Sigmoid colon (tissue), 7 donors: ENCODE measurements around the gene FAM81A. TPM values are rescaled to one million over a fixed set of nuclear protein-coding genes. Genes with fewer than 3 reads are reported as not detected.
"Not testable (repeated sequence)": the region's sequence is repeated elsewhere in the genome, so short reads cannot be mapped to it uniquely, and the experiment has no call there.

Experiments
- DNase-seq: peaks from one replicate; pipeline ENCODE4 v3.0.0-alpha.2; 2019
- H3K27ac ChIP-seq, 4 donors: fragments of 200-600 bp; sonication (generic); one replicate each; pipeline ENCODE4 v1.5.1; 2016 to 2019; ENCODE audit warnings: mild to moderate bottlenecking in 1 of 4
- H3K27me3 ChIP-seq, 3 donors: fragments of 200-600 bp; sonication (generic); one replicate each; pipeline ENCODE4 v1.5.1; 2019; ENCODE audit warnings: mild to moderate bottlenecking in 1 of 3
- H3K36me3 ChIP-seq, 4 donors: fragments of 200-600 bp; sonication (generic); one replicate each; pipeline ENCODE4 v1.5.1; 2016 to 2019
- H3K4me1 ChIP-seq, 4 donors: fragments of 200-600 bp; sonication (generic); one replicate each; pipeline ENCODE4 v1.5.1; 2017 to 2019
- H3K4me3 ChIP-seq, 4 donors: fragments of 200-600 bp; sonication (generic); one replicate each; pipeline ENCODE4 v1.5.1; 2017 to 2019; ENCODE audit warnings: mild to moderate bottlenecking in 2 of 4, moderate library complexity in 1 of 4
- H3K9me3 ChIP-seq, 4 donors: fragments of 200-600 bp in 3 of 4; sonication (generic) in 3 of 4; one replicate each; pipeline versions ENCODE4 v1.5.1 to v1.6.1; 2013 to 2019
- CTCF ChIP-seq, 4 experiments: fragments of 450-650 bp in 3 of 4; fragments of 200-600 bp in 1 of 4; IDR thresholded peaks; one replicate each; pipeline ENCODE4 v1.5.1; 2016 to 2019; ENCODE audit warnings: antibody characterized with exemption in 4 of 4, mild to moderate bottlenecking in 3 of 4, moderate library complexity in 2 of 4
- EP300 ChIP-seq, 4 donors: sonication (generic); formaldehyde crosslinking; IDR thresholded peaks; one replicate each; pipeline ENCODE4 v1.6.1; 2017; ENCODE audit warnings: antibody characterized with exemption in 4 of 4
- POLR2A ChIP-seq, 2 donors: fragments of 450-650 bp; IDR thresholded peaks; one replicate each; pipeline ENCODE4 v1.6.1; 2016; ENCODE audit warnings: antibody characterized with exemption in 2 of 2, mild to moderate bottlenecking in 2 of 2, moderate library complexity in 2 of 2
- POLR2AphosphoS5 ChIP-seq, 4 donors: sonication (generic); formaldehyde crosslinking; IDR thresholded peaks; one replicate each; pipeline ENCODE4 v1.6.1; 2017; ENCODE audit warnings: antibody characterized with exemption in 4 of 4
- WGBS, 2 donors: extraction: QIAGEN DNeasy Blood & Tissue Kit; methylation state at CpG; one replicate each; pipeline ENCODE4 v1.1.7; 2013; 5-methylcytosine and 5-hydroxymethylcytosine counted together
- intact Hi-C: fragments of 100-400 bp; cut with DNase I; formaldehyde crosslinking; loops from one replicate; pipeline ENCODE4 v1.15.1; 2023
- polyA plus RNA-seq, 3 donors: library from polyadenylated mRNA; stranded (reverse); fragments of 200-250 nt; gene quantifications; one replicate each; pipeline ENCODE4 v1.2.3, GENCODE V29; 2013
- total RNA-seq, 4 donors: library from RNA; depleted of rRNA; stranded (reverse); fragments of >200 nt; gene quantifications; one replicate each; pipeline ENCODE4 v1.1.0, GENCODE V29; 2016
- donor health status: healthy with polysubstance abuse.
- donor health status: Bipolar disorder and iron deficiency.
- donor health status: healthy.

Gene FAM81A
- total and polyA plus RNA-seq, 7 donors = under 0.01 to 4.7 (median 2.5) TPM; not detected in 1

GRCh38 chr15:59424616-59425015, 13.4 kb upstream of the FAM81A start:
- no peak for TF ChIP-seq POLR2AphosphoS5 (IDR thresholded peaks at IDR 0.05)
- no peak for TF ChIP-seq CTCF (IDR thresholded peaks at IDR 0.05)
- no peak for TF ChIP-seq POLR2A (IDR thresholded peaks at IDR 0.05)
- TF ChIP-seq EP300 (IDR thresholded peaks at IDR 0.05) = no peak
- no peaks in the 10 kb centered on the region for H3K4me1 ChIP-seq
- H3K27ac ChIP-seq = no peak overlapping the region
- H3K27me3 ChIP-seq = no peaks in the 10 kb centered on the region
- 14 to 37% methylated on average over 5 of the region's 5 CpGs for WGBS, 2 donors
- no peaks in the 10 kb centered on the region for H3K36me3 ChIP-seq
- DNase-seq = no peak
- no peaks in the 10 kb centered on the region for H3K9me3 ChIP-seq
- no peak overlapping the region for H3K4me3 ChIP-seq
- intact Hi-C loops = no loop called here

GRCh38 chr15:59428898-59429297, 9.1 kb upstream of the FAM81A start:
- H3K27ac ChIP-seq, H3K4me3 ChIP-seq, H3K27me3 ChIP-seq, intact Hi-C loops, H3K9me3 ChIP-seq, H3K36me3 ChIP-seq, DNase-seq, H3K4me1 ChIP-seq: not testable (repeated sequence)
- 85 to 88% methylated on average over 3 of the region's 3 CpGs for WGBS, 2 donors

GRCh38 chr15:59432389-59432788, 5.6 kb upstream of the FAM81A start:
- Histone ChIP-seq H3K9me3 (no peaks in the 10 kb centered on the region), H3K27ac (no peak overlapping the region), H3K4me1 (peaks cover 0 to 8% (median 6%) of the 10 kb centered on the region in 4 donors), H3K4me3 (no peak overlapping the region), H3K36me3 (no peaks in the 10 kb centered on the region), H3K27me3 (no peaks in the 10 kb centered on the region)
- WGBS, 2 donors = 35 to 81% methylated on average over 1 of the region's 1 CpG
- DNase-seq = no peak
- intact Hi-C loops = no loop called here
- no peak for TF ChIP-seq POLR2AphosphoS5 (IDR thresholded peaks at IDR 0.05)
- no peak for TF ChIP-seq CTCF (IDR thresholded peaks at IDR 0.05)
- TF ChIP-seq POLR2A (IDR thresholded peaks at IDR 0.05) = no peak
- TF ChIP-seq EP300 (IDR thresholded peaks at IDR 0.05) = no peak

- no peaks in the 10 kb centered on the region for H3K27me3 ChIP-seq
- WGBS, 2 donors = 75 to 84% methylated on average over 4 of the region's 4 CpGs
- no peak overlapping the region for H3K27ac ChIP-seq
- H3K4me3 ChIP-seq = no peak overlapping the region
- DNase-seq = no peak
- H3K36me3 ChIP-seq = no peaks in the 10 kb centered on the region
- peaks cover 0 to 17% (median 16%) of the 10 kb centered on the region in 4 donors for H3K4me1 ChIP-seq
- H3K9me3 ChIP-seq = no peaks in the 10 kb centered on the region
- intact Hi-C loops = no loop called here
- no peak for TF ChIP-seq POLR2AphosphoS5 (IDR thresholded peaks at IDR 0.05)
- no peak for TF ChIP-seq EP300 (IDR thresholded peaks at IDR 0.05)
- TF ChIP-seq POLR2A (IDR thresholded peaks at IDR 0.05) = no peak
- TF ChIP-seq CTCF (IDR thresholded peaks at IDR 0.05) = no peak
Observed at GRCh38 chr15:59434481-59434880, 3.5 kb upstream of the FAM81A start.

- TF ChIP-seq CTCF (IDR thresholded peaks at IDR 0.05) = no peak
- TF ChIP-seq EP300 (IDR thresholded peaks at IDR 0.05) = no peak
- TF ChIP-seq POLR2A (IDR thresholded peaks at IDR 0.05) = no peak
- no peak for TF ChIP-seq POLR2AphosphoS5 (IDR thresholded peaks at IDR 0.05)
- no peaks in the 10 kb centered on the region for H3K36me3 ChIP-seq
- peaks cover 0 to 17% (median 16%) of the 10 kb centered on the region in 4 donors for H3K4me1 ChIP-seq
- peak overlapping the region in 3 of 4 donors; percentile 47 to 59 (median 47) for H3K4me3 ChIP-seq
- no peak overlapping the region for H3K27ac ChIP-seq
- no peaks in the 10 kb centered on the region for H3K27me3 ChIP-seq
- H3K9me3 ChIP-seq = no peaks in the 10 kb centered on the region
- WGBS, 2 donors = 13 to 25% methylated on average over 6 of the region's 6 CpGs
- DNase-seq = no peak
- intact Hi-C loops = loop anchor here (1.0 kb wide), 1 partner anchor 63 kb away; no protein-coding TSS in a partner anchor
Observed at GRCh38 chr15:59436774-59437141, 1.2 kb upstream of the FAM81A start.
